ENCODE data around the gene LSM7. TPM values are rescaled to one million over a fixed set of nuclear protein-coding genes. Genes with fewer than 3 reads are reported as not detected.

LSM7 gene
- total RNA-seq, 1 experiment from 2014 or later: 152 TPM

GRCh38 chr19:2341244-2341751, 12.9 kb upstream of the LSM7 start:
- Histone ChIP-seq H3K4me3 (ENCODE audit: low read depth, low read length, poor library complexity, severe bottlenecking) (no peak overlapping the region), H3K27me3 (replicated peaks; ENCODE audit: insufficient read depth, low read depth, low read length, poor library complexity) (no peaks in the 10 kb centered on the region), H3K27ac (ENCODE audit: low read depth, low read length, poor library complexity, severe bottlenecking) (no peak overlapping the region), H3K9me3 (ENCODE audit: low read depth, low read length, poor library complexity, severe bottlenecking) (no peaks in the 10 kb centered on the region), H3K36me3 (ENCODE audit: insufficient read depth, low read length, poor library complexity, severe bottlenecking) (peaks cover 5% of the 10 kb centered on the region), H3K4me1 (ENCODE audit: insufficient read depth, low read length, poor library complexity, severe bottlenecking) (no peaks in the 10 kb centered on the region)
- DNase-seq (ENCODE audit: low spot score): no peak
- POLR2A ChIA-PET (ENCODE audit: low non-redundant PET): no interaction called here
- no peak for TF ChIP-seq EZH2 (IDR thresholded peaks at IDR 0.05; ENCODE audit: borderline replicate concordance, low read depth, low read length, poor library complexity, severe bottlenecking)
- TF ChIP-seq, protein P1, sequence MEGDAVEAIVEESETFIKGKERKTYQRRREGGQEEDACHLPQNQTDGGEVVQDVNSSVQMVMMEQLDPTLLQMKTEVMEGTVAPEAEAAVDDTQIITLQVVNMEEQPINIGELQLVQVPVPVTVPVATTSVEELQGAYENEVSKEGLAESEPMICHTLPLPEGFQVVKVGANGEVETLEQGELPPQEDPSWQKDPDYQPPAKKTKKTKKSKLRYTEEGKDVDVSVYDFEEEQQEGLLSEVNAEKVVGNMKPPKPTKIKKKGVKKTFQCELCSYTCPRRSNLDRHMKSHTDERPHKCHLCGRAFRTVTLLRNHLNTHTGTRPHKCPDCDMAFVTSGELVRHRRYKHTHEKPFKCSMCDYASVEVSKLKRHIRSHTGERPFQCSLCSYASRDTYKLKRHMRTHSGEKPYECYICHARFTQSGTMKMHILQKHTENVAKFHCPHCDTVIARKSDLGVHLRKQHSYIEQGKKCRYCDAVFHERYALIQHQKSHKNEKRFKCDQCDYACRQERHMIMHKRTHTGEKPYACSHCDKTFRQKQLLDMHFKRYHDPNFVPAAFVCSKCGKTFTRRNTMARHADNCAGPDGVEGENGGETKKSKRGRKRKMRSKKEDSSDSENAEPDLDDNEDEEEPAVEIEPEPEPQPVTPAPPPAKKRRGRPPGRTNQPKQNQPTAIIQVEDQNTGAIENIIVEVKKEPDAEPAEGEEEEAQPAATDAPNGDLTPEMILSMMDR (conservative IDR thresholded peaks at IDR 0.05; ENCODE audit: low read depth, low read length): no peak
- BruUV-seq (replicated peaks): no TSS peak
- intact Hi-C loops (cut with micrococcal nuclease; ENCODE audit: unreplicated experiment): no loop called here
- CTCF ChIA-PET: no interaction called here

DNA sequence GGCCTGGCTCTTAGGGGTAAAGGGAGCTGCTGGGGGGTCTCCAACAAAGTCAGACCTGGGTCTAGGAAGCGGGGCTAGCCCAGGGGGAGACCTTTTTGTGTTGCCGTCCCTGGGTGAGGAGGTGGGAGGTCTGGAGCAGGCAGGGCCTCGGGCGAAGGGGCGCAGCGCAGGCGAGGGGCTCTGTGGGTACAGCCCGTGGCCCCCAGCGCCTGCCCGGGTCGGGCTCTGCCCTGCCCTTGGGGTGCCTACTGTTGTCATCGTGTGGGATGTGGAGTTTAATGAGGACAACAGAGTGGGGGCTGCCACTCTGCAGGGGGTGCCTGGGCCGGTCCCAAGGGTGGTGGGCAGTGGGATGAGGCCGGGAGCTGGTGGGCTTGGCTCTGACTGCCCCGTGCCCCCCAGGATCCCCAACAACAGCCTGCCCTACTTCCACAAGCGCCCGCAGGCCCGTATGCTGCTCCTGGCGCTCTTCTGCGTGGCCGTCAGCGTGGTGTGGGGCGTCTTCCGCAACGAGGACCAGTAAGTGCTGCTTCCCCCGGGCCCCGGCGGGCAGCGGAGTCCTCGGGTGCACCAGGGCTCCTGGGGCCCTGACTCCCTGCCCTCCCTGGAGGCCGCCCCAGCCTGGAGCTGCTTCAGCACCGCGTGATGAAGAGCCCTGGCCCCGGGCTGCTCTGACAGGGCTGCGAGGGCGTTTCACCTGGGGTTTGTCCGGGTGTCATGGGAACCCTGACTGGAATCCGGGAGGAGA, 12.3 kb upstream of the LSM7 start:
- H3K4me3 ChIP-seq (ENCODE audit: low read depth, low read length, poor library complexity, severe bottlenecking): no peak overlapping the region
- CTCF ChIA-PET: no interaction called here
- BruUV-seq (replicated peaks): no TSS peak
- no peak for DNase-seq (ENCODE audit: low spot score)
- POLR2A ChIA-PET (ENCODE audit: low non-redundant PET): no interaction called here
- H3K36me3 ChIP-seq (ENCODE audit: insufficient read depth, low read length, poor library complexity, severe bottlenecking): peaks cover 5% of the 10 kb centered on the region
- intact Hi-C loops (cut with micrococcal nuclease; ENCODE audit: unreplicated experiment): no loop called here
- H3K27me3 ChIP-seq (replicated peaks; ENCODE audit: insufficient read depth, low read depth, low read length, poor library complexity): no peaks in the 10 kb centered on the region
- TF ChIP-seq, protein P1 (conservative IDR thresholded peaks at IDR 0.05; ENCODE audit: low read depth, low read length): no peak
- TF ChIP-seq EZH2 (IDR thresholded peaks at IDR 0.05; ENCODE audit: borderline replicate concordance, low read depth, low read length, poor library complexity, severe bottlenecking): no peak
- H3K27ac ChIP-seq (ENCODE audit: low read depth, low read length, poor library complexity, severe bottlenecking): no peak overlapping the region
- no peaks in the 10 kb centered on the region for H3K9me3 ChIP-seq (ENCODE audit: low read depth, low read length, poor library complexity, severe bottlenecking)
- no peaks in the 10 kb centered on the region for H3K4me1 ChIP-seq (ENCODE audit: insufficient read depth, low read length, poor library complexity, severe bottlenecking)

DNA sequence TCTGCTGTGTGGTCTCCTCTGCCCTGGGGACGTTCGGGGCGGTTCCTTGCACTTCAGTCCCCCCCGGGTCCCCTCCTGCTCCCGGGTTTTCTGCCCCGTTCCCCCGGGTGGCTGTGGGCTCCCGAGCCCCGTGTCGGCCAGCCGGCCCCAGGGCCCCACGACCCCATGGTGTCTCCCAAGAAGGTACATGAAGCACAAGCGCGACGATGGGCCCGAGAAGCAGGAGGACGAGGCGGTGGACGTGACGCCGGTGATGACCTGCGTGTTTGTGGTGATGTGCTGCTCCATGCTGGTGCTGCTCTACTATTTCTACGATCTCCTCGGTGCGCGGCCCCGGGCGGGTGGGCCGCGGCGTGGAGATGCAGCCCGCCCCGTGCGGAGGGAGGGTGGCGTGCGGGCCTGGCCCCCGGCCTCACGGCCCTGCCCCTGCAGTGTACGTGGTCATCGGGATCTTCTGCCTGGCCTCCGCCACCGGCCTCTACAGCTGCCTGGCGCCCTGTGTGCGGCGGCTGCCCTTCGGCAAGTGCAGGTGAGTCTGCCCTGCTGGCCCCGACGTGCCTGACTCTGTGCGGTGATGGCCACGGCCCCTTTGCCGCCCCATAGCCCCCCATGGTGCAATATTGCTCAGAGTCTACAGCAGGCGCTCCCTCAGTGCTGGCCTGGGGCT, 11.4 kb upstream of the LSM7 start:
- TF ChIP-seq, protein P1 (conservative IDR thresholded peaks at IDR 0.05; ENCODE audit: low read depth, low read length): no peak
- TF ChIP-seq EZH2 (IDR thresholded peaks at IDR 0.05; ENCODE audit: borderline replicate concordance, low read depth, low read length, poor library complexity, severe bottlenecking): no peak
- Histone ChIP-seq H3K27me3 (replicated peaks; ENCODE audit: insufficient read depth, low read depth, low read length, poor library complexity) (no peaks in the 10 kb centered on the region), H3K4me1 (ENCODE audit: insufficient read depth, low read length, poor library complexity, severe bottlenecking) (no peaks in the 10 kb centered on the region), H3K27ac (ENCODE audit: low read depth, low read length, poor library complexity, severe bottlenecking) (no peak overlapping the region), H3K9me3 (ENCODE audit: low read depth, low read length, poor library complexity, severe bottlenecking) (no peaks in the 10 kb centered on the region), H3K36me3 (ENCODE audit: insufficient read depth, low read length, poor library complexity, severe bottlenecking) (peaks cover 5% of the 10 kb centered on the region), H3K4me3 (ENCODE audit: low read depth, low read length, poor library complexity, severe bottlenecking) (no peak overlapping the region)
- no peak for DNase-seq (ENCODE audit: low spot score)
- ChIA-PET POLR2A (ENCODE audit: low non-redundant PET) (no interaction called here), CTCF (no interaction called here)
- intact Hi-C loops (cut with micrococcal nuclease; ENCODE audit: unreplicated experiment): no loop called here
- BruUV-seq (replicated peaks): no TSS peak
